GM10266 (cell line): ENCODE measurements around the gene CACNA1A.

Experiments
- DNase-seq: peaks from one replicate; pipeline ENCODE4 v3.0.0; 2012; ENCODE audit errors: extremely low spot score
- TF ChIP-seq, protein P1 (sequence below): IDR thresholded peaks from 2 replicates; pipeline ENCODE4 v1.5.1; 2012; ENCODE audit warnings: mild to moderate bottlenecking, low read depth; ENCODE audit not compliant: control insufficient read depth, insufficient read depth; ENCODE audit errors: missing control alignments

The CACNA1A gene

DNA sequence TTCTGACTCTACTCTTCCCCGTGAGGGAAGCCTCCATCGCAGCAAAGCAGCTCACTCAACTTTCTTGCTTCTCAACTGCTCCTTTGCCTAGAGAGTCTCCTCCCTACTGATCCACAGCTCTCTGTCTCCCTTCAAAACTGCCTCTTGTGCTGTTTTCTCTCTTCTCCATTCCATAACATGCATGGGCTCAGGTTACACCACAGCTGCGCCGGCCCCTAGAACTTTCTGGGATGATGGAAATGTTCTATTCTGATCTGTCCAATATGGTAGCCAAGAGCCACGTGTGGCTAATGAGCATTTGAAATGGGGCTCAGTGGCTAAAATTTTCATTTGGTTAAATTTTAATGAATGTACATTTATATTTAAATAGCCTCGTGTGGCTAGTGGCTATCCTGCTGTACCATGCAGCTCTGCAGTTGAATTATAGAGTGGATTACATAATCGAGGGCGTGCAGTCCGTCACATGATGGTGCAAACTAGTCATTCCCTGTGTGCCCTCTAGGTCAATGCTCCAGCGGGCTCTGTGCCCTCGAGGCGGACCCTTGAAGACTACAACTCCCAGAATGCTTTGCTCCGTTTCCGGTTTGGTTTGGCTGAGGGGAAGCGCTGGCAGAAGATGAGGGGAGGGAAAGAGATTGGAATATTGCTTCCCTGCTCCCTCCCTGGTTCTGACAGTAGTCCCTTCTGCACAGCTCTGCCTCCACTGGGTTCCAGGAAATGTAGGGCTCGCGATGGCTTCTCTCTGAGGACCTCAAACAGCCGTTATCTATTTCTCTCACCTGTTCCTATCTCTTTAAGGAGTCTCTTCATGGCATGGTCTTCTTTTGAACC, 109.8 kb downstream of the CACNA1A start:
- TF ChIP-seq, protein P1, sequence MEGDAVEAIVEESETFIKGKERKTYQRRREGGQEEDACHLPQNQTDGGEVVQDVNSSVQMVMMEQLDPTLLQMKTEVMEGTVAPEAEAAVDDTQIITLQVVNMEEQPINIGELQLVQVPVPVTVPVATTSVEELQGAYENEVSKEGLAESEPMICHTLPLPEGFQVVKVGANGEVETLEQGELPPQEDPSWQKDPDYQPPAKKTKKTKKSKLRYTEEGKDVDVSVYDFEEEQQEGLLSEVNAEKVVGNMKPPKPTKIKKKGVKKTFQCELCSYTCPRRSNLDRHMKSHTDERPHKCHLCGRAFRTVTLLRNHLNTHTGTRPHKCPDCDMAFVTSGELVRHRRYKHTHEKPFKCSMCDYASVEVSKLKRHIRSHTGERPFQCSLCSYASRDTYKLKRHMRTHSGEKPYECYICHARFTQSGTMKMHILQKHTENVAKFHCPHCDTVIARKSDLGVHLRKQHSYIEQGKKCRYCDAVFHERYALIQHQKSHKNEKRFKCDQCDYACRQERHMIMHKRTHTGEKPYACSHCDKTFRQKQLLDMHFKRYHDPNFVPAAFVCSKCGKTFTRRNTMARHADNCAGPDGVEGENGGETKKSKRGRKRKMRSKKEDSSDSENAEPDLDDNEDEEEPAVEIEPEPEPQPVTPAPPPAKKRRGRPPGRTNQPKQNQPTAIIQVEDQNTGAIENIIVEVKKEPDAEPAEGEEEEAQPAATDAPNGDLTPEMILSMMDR, result no peak
- no peak for DNase-seq

DNA sequence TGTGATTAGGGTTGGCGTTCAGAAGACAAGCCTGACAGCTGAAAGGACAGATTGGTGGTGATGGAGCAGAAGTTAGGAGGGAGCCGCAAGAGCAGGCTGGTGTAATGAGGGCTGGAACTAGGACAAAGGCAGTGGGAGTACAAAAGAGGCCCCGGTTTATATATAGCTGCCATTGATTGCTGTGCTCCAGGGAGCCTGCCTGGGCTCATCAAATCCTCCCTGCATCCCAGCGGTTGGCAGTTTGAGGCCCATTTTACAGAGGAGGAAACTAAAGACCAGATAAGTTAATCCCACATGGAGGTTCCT, 123.7 kb downstream of the CACNA1A start:
- TF ChIP-seq, protein P1, result no peak
- DNase-seq, result no peak

DNA sequence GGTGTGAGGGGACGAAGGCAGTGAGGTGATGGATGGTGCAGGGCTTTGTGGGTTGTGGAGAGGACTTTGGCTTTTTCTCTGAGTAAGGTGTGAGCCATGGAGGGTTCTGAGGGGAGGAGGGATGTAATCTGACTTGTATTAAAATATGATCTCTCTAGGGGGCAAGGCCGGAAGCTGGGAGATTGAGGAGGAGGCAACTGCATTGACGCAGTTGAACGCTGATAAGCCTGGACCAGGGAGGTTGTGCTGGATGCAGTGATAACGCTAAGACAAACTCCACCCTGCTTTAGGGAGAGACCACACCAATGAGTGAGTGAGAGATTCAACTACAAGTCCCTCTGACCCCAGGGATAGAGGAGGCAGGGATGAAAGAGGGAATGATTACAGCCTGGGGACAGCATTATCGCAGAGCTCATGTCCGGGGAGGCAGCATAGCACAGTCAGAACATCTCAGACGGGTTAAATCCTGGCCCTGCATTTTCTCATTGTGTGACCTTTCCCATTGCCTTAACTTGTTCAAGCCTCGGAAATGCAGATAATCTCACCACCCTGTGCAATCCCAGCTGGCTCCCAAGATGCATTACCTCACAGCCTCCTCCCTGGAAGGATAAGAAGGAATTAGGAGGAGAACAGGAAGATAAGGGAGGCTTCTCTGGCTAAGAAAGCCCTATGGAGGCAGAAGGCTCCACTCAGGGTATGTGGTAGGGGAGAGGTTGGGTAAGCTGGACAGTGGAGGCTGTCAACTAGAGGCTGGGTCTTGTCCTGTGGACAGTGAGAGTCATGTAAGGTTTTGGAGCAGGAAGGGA, 124.2 kb downstream of the CACNA1A start:
- TF ChIP-seq, protein P1, result no peak
- DNase-seq, result no peak

DNA sequence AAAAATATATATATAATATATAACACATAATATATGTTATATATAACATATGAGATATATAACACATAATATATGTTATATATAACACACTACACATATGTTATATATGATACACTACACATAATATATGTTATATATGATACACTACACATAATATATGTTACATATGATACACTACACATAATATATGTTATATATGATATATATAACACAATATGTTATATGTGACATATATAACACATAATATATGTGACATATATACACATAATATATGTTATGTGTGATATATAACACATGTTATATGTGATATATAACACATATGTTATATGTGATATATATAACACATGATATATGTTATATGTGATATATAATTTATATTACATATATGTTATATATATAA, 129.7 kb downstream of the CACNA1A start:
- no peak for DNase-seq
- TF ChIP-seq, protein P1, result no peak

DNA sequence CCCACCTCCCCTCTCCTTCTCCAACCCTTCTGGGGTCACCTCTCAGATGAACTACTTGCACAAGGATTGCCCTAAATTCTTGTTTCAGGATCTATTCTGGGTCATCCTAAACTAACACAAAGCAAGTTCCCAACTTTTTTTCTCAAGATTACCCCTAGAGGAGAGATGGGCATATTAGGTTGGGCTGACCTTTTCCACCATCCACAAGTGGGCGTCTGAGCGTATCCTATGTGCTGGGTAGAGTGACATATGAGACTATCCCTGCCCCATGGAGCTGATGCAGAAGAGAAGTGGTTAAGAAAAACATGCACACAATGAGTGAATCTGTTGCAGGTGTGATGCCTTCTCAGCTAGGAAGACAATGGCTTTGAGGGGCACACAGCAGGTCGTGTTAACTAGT, 132.7 kb downstream of the CACNA1A start:
- TF ChIP-seq, protein P1, result no peak
- no peak for DNase-seq

DNA sequence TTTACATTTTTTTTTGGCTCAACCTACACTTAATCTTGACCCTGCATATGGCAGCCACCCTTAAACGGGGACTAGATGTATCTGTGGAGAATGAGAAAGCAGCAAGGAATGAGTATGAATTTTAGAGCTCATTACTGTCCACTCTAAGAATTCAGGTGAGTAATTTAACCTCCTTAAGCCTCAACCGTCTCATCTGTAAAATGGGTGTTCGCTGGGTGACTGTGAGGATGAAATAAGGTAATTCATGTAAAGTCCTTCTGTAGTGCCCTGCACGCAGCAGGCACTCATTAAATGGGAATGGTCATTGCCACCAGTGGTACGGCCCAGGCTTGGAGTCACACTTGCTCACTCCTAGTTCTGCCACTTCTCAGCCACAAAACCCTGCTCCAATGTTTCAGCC, 135.3 kb downstream of the CACNA1A start:
- TF ChIP-seq, protein P1, result no peak

More for the DNA sequence above, 135.3 kb downstream of the CACNA1A start:
- DNase-seq, result no peak
